Neural cell (in vitro differentiated cells): Measurements from ENCODE around the gene RNF144A.

Source experiments
- TAF1 ChIP-seq: IDR thresholded peaks from 2 replicates; pipeline ENCODE4 v1.6.1; 2012; ENCODE audit warnings: low read depth
- TF ChIP-seq, protein P1 (sequence below): fragments of 450-650 bp; IDR thresholded peaks from 2 replicates; pipeline ENCODE4 v1.5.1; 2014; ENCODE audit warnings: antibody characterized with exemption, mild to moderate bottlenecking, moderate library complexity; ENCODE audit not compliant: poor library complexity, severe bottlenecking

- TF ChIP-seq TAF1, result no peak
- TF ChIP-seq, protein P1, sequence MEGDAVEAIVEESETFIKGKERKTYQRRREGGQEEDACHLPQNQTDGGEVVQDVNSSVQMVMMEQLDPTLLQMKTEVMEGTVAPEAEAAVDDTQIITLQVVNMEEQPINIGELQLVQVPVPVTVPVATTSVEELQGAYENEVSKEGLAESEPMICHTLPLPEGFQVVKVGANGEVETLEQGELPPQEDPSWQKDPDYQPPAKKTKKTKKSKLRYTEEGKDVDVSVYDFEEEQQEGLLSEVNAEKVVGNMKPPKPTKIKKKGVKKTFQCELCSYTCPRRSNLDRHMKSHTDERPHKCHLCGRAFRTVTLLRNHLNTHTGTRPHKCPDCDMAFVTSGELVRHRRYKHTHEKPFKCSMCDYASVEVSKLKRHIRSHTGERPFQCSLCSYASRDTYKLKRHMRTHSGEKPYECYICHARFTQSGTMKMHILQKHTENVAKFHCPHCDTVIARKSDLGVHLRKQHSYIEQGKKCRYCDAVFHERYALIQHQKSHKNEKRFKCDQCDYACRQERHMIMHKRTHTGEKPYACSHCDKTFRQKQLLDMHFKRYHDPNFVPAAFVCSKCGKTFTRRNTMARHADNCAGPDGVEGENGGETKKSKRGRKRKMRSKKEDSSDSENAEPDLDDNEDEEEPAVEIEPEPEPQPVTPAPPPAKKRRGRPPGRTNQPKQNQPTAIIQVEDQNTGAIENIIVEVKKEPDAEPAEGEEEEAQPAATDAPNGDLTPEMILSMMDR, result peak; percentile 53
Measured at GRCh38 chr2:7083580-7084509, 166.6 kb downstream of the RNF144A start.
